Fibroblast of skin of scalp (primary cell): ENCODE data around the gene ZFHX3.

Experiments
- DNase-seq: peaks from one replicate; pipeline ENCODE4 v3.0.0-alpha.2; 2013

The ZFHX3 gene

DNA sequence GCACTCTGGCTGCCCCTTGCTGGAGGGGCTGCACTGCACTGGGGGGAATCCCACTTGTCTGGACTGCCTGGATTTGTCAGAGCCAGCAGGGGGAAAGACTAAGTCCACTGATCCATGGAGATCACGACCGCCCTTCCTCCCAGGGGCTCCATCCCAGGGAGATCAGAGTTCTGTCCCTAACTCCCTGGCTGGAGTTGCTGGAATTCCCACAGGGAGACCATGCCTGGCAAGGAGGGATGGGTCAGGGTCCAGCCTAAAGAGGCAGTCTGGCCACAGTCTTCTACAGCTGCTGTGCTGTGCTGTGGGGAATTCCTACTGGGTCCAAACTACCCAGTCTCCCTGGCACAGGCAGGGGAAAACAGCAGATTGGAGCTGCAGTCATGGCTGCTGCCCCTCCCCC, 311.9 kb downstream of the ZFHX3 start:
- DNase-seq, result no peak
